GM12878 (cell line): Measurements from ENCODE around the gene RMI2. TPM values are rescaled to one million over a fixed set of nuclear protein-coding genes. Genes with fewer than 3 reads are reported as not detected.
A peak's percentile ranks its signal among the peaks of the same experiment; 100 is the strongest.

Source experiments
- BCL11A ChIP-seq: IDR thresholded peaks from 2 replicates; pipeline ENCODE4 v1.6.1; 2011; ENCODE audit warnings: low read depth, low read length
- BRCA1 ChIP-seq: IDR thresholded peaks from 2 replicates; pipeline ENCODE4 v1.6.1; 2011; ENCODE audit warnings: low read depth, low read length, improper control_type of control experiment
- CHD2 ChIP-seq: IDR thresholded peaks from 2 replicates; pipeline ENCODE4 v1.6.1; 2011; ENCODE audit warnings: low read depth, low read length, improper control_type of control experiment, borderline replicate concordance
- CREM ChIP-seq: IDR thresholded peaks from 2 replicates; pipeline ENCODE4 v1.6.1; 2014; ENCODE audit warnings: antibody characterized with exemption, low read depth
- CUX1 ChIP-seq: IDR thresholded peaks from 2 replicates; pipeline ENCODE4 v1.6.1; 2012; ENCODE audit warnings: improper control_type of control experiment, low read depth, low read length; ENCODE audit not compliant: insufficient replicate concordance
- EED ChIP-seq: sonication (generic); IDR thresholded peaks from 2 replicates; pipeline ENCODE4 v1.6.1; 2016; ENCODE audit warnings: antibody characterized with exemption, low read depth
- HDAC2 ChIP-seq: fragments of 200-600 bp; sonication (generic); IDR thresholded peaks from 2 replicates; pipeline ENCODE4 v1.6.1; 2017
- MLLT1 ChIP-seq: fragments of 450-650 bp; IDR thresholded peaks from 2 replicates; pipeline ENCODE4 v1.6.1; 2016; ENCODE audit warnings: mild to moderate bottlenecking
- NR2C2 ChIP-seq: IDR thresholded peaks from 2 replicates; pipeline ENCODE4 v1.6.1; 2011; ENCODE audit warnings: borderline replicate concordance, low read depth; ENCODE audit not compliant: control insufficient read depth, insufficient read length
- PAX5 ChIP-seq: IDR thresholded peaks from 2 replicates; pipeline ENCODE4 v1.6.1; 2011; ENCODE audit warnings: low read depth, low read length, borderline replicate concordance
- POU2F2 ChIP-seq: IDR thresholded peaks from 3 replicates; pipeline ENCODE4 v1.6.1; 2011; ENCODE audit warnings: low read depth, mild to moderate bottlenecking, low read length, borderline replicate concordance
- STAT1 ChIP-seq: fragments of 450-650 bp; conservative IDR thresholded peaks from 2 replicates; pipeline ENCODE4 v1.6.1; 2014; ENCODE audit warnings: antibody characterized with exemption, mild to moderate bottlenecking
- TCF12 ChIP-seq: IDR thresholded peaks from 2 replicates; pipeline ENCODE4 v1.6.1; 2011; ENCODE audit warnings: low read depth, mild to moderate bottlenecking, low read length
- TCF3 ChIP-seq: IDR thresholded peaks from 2 replicates; pipeline ENCODE4 v1.6.1; 2012; ENCODE audit warnings: low read depth, mild to moderate bottlenecking, low read length, borderline replicate concordance; ENCODE audit not compliant: insufficient read depth
- TCF7 ChIP-seq: IDR thresholded peaks from 2 replicates; pipeline ENCODE4 v1.6.1; 2014; ENCODE audit warnings: antibody characterized with exemption, borderline replicate concordance
- ZBTB4 ChIP-seq: fragments of 450-650 bp; formaldehyde crosslinking; IDR thresholded peaks from 2 replicates; pipeline ENCODE4 v1.4.0; 2022; ENCODE audit warnings: mild to moderate bottlenecking, moderate library complexity
- ZNF384 ChIP-seq: IDR thresholded peaks from 2 replicates; pipeline ENCODE4 v1.6.1; 2012; ENCODE audit warnings: low read depth, mild to moderate bottlenecking, low read length, improper control_type of control experiment, borderline replicate concordance
- ZNF622 ChIP-seq: fragments of 450-650 bp; IDR thresholded peaks from 2 replicates; pipeline ENCODE4 v1.6.1; 2017; ENCODE audit warnings: mild to moderate bottlenecking, inconsistent platforms
- polyA plus RNA-seq, 11 experiments: library from polyadenylated mRNA; depleted of rRNA in 4 of 11; unstranded in 6 of 11; stranded (reverse) in 5 of 11; fragments of >200 nt; fragmentation: Nextera tagmentation in 4 of 11; fragmentation: Illumina TruSeq in 1 of 11; extraction: Ambion mirVana in 4 of 11; extraction: Trizol in 1 of 11; gene quantifications; 1 replicate in 1 of 11; 2 replicates in 10 of 11; pipeline versions ENCODE4 v1.2.1 to v1.2.3, GENCODE V29; 2011 to 2016; ENCODE audit warnings: inconsistent platforms in 2 of 11, missing spikeins in 2 of 11, low read depth in 1 of 11
- total RNA-seq, 4 experiments: library from RNA; depleted of rRNA in 3 of 4; stranded (reverse); fragments of >200 nt in 3 of 4; fragmentation: Illumina TruSeq in 1 of 4; extraction: Trizol in 1 of 4; gene quantifications; 2 replicates each; pipeline versions ENCODE4 v1.2.1 to v1.2.3, GENCODE V29; 2013 to 2021

The RMI2 gene
- total and polyA plus RNA-seq, 10 of the 15 experiments (the other 5 are each of a cell fraction or from before 2014, with no cell fraction given) = 9.6 to 68.8 (median 32.1) TPM

- TF ChIP-seq ZBTB4 (CRISPR knock-in tag) (no peak), EED (peak; percentile 75), TCF7 (no peak), HDAC2 (no peak), TCF12 (0 out of 2 replicates have a peak, but pooled peaks have one; percentile 3), CUX1 (no peak), MLLT1 (peak; percentile 84), BRCA1 (no peak), POU2F2 (peak; percentile 12; the same call in 1 of the 3 replicates), ZNF622 (no peak), CHD2 (peak; percentile 32; the same call in 1 of the 2 replicates), NR2C2 (no peak), ZNF384 (no peak), CREM (peak; percentile 36; the same call in 1 of the 2 replicates), PAX5 (no peak), TCF3 (peak; percentile 21; the same call in 1 of the 2 replicates), STAT1 (0 out of 2 replicates have a peak, but pooled peaks have one; percentile 12), BCL11A (no peak)
Observed at GRCh38 chr16:11356573-11357331, 11.5 kb downstream of the RMI2 start (continued).
